ENCODE results near the gene DOCK1. TPM values are rescaled to one million over a fixed set of nuclear protein-coding genes. Genes with fewer than 3 reads are reported as not detected.

DOCK1 gene
- total RNA-seq, 4 donors from 2014 or later: 41.1 to 62.4 (median 53.2) TPM

DNA sequence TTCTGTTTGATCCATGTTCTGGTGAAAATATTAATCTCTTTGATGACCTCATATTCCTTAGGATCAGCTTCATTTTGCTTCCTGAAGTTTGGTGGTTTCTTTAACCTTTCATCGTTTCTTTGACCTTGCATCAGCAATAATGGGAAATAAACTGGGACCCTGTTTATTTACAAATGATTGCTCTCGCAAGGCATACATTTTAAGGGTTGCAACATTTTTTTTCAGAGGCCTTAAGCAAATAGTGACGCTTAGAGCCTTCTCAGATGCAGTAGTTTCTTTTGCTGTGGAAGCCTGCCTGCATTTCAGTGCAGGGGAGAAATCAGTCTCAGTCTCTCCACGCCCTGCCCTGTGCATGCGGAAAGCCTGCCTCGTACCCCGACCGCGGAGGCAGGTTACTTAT, 504.8 kb downstream of the DOCK1 start:
- TF ChIP-seq, protein P1, sequence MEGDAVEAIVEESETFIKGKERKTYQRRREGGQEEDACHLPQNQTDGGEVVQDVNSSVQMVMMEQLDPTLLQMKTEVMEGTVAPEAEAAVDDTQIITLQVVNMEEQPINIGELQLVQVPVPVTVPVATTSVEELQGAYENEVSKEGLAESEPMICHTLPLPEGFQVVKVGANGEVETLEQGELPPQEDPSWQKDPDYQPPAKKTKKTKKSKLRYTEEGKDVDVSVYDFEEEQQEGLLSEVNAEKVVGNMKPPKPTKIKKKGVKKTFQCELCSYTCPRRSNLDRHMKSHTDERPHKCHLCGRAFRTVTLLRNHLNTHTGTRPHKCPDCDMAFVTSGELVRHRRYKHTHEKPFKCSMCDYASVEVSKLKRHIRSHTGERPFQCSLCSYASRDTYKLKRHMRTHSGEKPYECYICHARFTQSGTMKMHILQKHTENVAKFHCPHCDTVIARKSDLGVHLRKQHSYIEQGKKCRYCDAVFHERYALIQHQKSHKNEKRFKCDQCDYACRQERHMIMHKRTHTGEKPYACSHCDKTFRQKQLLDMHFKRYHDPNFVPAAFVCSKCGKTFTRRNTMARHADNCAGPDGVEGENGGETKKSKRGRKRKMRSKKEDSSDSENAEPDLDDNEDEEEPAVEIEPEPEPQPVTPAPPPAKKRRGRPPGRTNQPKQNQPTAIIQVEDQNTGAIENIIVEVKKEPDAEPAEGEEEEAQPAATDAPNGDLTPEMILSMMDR (IDR thresholded peaks at IDR 0.05; ENCODE audit: low read depth): no peak

GRCh38 chr10:127411062-127411461, 505.8 kb downstream of the DOCK1 start:
- TF ChIP-seq, protein P1 (IDR thresholded peaks at IDR 0.05; ENCODE audit: low read depth): no peak

DNA sequence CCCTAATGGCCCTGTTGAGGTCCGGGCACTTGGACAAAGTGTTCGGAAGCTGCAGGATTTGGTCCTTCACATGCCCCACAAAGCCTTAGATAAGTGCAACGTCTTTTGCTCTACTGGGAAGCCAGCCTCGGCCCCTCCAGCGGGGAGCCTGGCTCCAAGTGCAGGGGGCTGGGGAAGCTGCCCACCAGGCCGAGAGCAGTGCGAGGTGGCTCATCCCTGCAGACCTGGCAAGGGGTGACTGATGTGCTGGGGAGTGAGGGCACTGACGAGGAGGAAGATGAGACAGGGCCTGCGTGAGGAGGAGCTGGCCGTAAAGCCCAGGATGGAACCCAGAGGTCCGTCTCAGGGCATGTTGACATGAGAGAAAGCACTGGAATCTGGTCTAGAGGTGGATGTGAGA, 508.1 kb downstream of the DOCK1 start:
- TF ChIP-seq, protein P1 (IDR thresholded peaks at IDR 0.05; ENCODE audit: low read depth): no peak

DNA sequence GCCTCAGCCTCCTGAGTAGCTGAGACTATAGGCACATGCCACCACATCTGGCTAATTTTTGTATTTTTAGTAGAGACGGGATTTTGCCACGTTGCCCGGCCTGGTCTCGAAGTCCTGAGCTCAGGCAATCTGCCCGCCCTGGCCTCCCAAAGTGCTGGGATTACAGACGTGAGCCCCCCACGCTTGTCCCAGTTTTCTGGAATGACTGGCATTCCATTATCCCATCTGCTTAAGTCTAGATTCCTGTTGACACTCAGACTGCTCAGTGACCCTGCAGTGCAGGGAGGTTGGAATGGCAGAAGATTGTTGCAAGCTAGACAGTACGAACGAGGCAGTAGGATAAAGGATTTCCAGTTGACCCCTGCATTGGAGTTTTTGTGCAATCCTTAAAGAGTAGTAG, 508.8 kb downstream of the DOCK1 start:
- TF ChIP-seq, protein P1 (IDR thresholded peaks at IDR 0.05; ENCODE audit: low read depth): no peak

DNA sequence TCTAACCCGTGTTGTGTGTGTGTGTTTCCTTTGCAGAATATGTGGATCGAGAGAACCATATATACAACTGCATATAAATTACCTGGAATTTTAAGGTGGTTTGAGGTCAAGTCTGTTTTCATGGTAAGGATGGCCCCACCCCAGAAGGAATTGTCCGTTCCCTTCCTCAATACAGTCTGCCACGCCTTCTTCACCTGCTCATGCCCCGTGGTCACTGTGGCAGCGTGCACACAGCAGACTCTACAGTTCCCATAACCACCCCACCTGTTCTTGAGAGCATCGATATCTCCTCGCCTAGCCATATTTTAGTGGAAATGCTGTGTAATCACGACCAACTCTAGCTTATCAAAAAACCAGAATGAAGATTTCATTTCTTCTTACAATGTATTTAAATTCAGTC, 509.9 kb downstream of the DOCK1 start:
- TF ChIP-seq, protein P1 (IDR thresholded peaks at IDR 0.05; ENCODE audit: low read depth): no peak

GRCh38 chr10:127415901-127416581, 510.8 kb downstream of the DOCK1 start:
- TF ChIP-seq, protein P1 (IDR thresholded peaks at IDR 0.05; ENCODE audit: low read depth): no peak

DNA sequence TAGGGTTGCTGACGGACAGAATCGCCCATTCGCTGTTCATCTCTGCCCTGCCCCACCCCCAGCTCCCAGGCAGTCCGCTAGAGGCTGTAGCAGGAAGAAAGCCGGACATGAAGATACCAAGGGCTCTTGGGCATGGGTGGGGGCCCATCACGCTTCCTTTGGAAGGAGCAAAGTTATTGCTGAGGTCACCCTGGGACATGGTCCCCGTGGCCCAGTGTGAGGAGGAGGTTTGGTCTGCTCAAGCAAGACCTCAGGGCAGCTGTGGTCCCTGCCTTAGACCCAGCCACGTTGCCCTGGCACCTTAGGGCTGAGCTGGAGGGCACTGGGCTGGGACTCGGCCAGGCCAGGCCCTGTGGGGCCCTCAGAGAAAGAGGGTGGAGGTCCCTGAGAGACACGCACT, 511.8 kb downstream of the DOCK1 start:
- TF ChIP-seq, protein P1 (IDR thresholded peaks at IDR 0.05; ENCODE audit: low read depth): no peak
